ENCODE measurements around the gene SUDS3. TPM values are rescaled to one million over a fixed set of nuclear protein-coding genes. Genes with fewer than 3 reads are reported as not detected.

Gene SUDS3
- total RNA-seq, 1 experiment from 2014 or later = 50.5 TPM

DNA sequence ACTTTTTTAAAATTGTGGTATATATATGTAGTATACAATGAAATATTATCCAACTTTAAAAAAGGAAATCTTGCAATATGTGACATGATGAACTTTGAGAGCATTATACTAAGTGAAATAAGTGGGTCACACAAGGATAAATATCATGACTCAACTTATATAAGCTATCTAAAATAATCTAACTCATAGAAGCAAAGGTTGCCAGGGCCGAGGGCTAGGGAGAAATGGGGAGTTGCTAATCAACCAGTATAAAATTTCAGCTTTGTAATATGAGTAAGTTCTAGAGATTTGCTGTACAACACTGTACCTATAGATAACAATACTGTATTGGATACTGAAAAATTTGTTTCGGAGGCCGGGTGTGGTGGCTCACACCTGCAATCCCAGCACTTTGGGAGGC is 42.1 kb upstream of the SUDS3 start:
- Histone ChIP-seq H3K18ac (ENCODE audit: insufficient read length, low read depth, low read length) (no peak overlapping the region), H2BK15ac (ENCODE audit: low read depth, low read length) (no peak overlapping the region), H4K8ac (replicated peaks; ENCODE audit: insufficient read length, low read depth, low read length) (no peak overlapping the region), H3T11ph (ENCODE audit: low read length) (no peak overlapping the region), H3K23me2 (ENCODE audit: insufficient read length, low read depth, low read length, poor library complexity, severe bottlenecking) (no peaks in the 10 kb centered on the region), H2AFZ (ENCODE audit: low read length) (no peak overlapping the region), H3K27ac (ENCODE audit: insufficient read length, low read depth, low read length) (no peak overlapping the region), H3K4me1 (ENCODE audit: insufficient read depth, low read length) (no peaks in the 10 kb centered on the region), H3K4me2 (ENCODE audit: insufficient read depth, insufficient read length, low read length) (no peak overlapping the region), H2BK5ac (ENCODE audit: insufficient read length, low read length) (no peak overlapping the region), H3K9me3 (ENCODE audit: control insufficient read depth, low read depth, low read length) (no peaks in the 10 kb centered on the region), H2BK12ac (ENCODE audit: insufficient read length, low read depth, low read length) (no peak overlapping the region), H3K79me2 (ENCODE audit: insufficient read depth, low read length) (no peaks in the 10 kb centered on the region), H2BK120ac (ENCODE audit: low read depth, low read length, poor library complexity, severe bottlenecking) (no peak overlapping the region), H2AK5ac (ENCODE audit: insufficient read length, low read length) (no peak overlapping the region), H3K23ac (ENCODE audit: insufficient read length, low read depth, low read length) (no peak overlapping the region), H3K79me1 (ENCODE audit: insufficient read depth, low read depth, low read length, poor library complexity, severe bottlenecking) (no peaks in the 10 kb centered on the region), H2BK20ac (ENCODE audit: low read depth, low read length, poor library complexity, severe bottlenecking) (no peak overlapping the region), H4K20me1 (ENCODE audit: control insufficient read depth, insufficient read depth, insufficient read length) (no peaks in the 10 kb centered on the region), H4K5ac (ENCODE audit: insufficient read length, low read depth, low read length) (no peak overlapping the region), H4K91ac (ENCODE audit: insufficient read length, low read depth, low read length) (no peak overlapping the region), H3K4ac (ENCODE audit: low read depth, low read length) (no peak overlapping the region), H3K14ac (ENCODE audit: insufficient read depth, low read length) (no peak overlapping the region), H3K27me3 (ENCODE audit: insufficient read depth, low read length) (no peaks in the 10 kb centered on the region), H3K9ac (ENCODE audit: extremely low read depth, insufficient read length, low read length) (no peak overlapping the region), H3K56ac (ENCODE audit: insufficient read length, low read depth, low read length) (no peak overlapping the region)
- H3K9me3 Mint-ChIP-seq = no peaks in the 10 kb centered on the region
- peaks cover 4 to 7% of the 10 kb centered on the region in 2 experiments for H3K4me1 Mint-ChIP-seq
- no peak overlapping the region for H3K27ac Mint-ChIP-seq
- H3K36me3 Mint-ChIP-seq (ENCODE audit: insufficient read depth in 1 of 3, low read depth in 3 of 3) = no peaks in the 10 kb centered on the region
- TF ChIP-seq, protein P1, sequence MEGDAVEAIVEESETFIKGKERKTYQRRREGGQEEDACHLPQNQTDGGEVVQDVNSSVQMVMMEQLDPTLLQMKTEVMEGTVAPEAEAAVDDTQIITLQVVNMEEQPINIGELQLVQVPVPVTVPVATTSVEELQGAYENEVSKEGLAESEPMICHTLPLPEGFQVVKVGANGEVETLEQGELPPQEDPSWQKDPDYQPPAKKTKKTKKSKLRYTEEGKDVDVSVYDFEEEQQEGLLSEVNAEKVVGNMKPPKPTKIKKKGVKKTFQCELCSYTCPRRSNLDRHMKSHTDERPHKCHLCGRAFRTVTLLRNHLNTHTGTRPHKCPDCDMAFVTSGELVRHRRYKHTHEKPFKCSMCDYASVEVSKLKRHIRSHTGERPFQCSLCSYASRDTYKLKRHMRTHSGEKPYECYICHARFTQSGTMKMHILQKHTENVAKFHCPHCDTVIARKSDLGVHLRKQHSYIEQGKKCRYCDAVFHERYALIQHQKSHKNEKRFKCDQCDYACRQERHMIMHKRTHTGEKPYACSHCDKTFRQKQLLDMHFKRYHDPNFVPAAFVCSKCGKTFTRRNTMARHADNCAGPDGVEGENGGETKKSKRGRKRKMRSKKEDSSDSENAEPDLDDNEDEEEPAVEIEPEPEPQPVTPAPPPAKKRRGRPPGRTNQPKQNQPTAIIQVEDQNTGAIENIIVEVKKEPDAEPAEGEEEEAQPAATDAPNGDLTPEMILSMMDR (conservative IDR thresholded peaks at IDR 0.05) = no peak
- no CpG with 5 or more reads among the region's 3 CpGs for WGBS (ENCODE audit: extremely low coverage, insufficient read length, low lambda C conversion rate)
- no peaks in the 10 kb centered on the region for H3K27me3 Mint-ChIP-seq (ENCODE audit: low read depth)
- H3K4me3 Mint-ChIP-seq = no peak overlapping the region
- no peak for DNase-seq
